AG04449 (cell line): ENCODE measurements around the gene CTTN.

ENCODE experiments used
- CTCF ChIA-PET: fragments of 350-600 bp; formaldehyde crosslinking; extraction: SDS; loops from one replicate; lab custom pipeline; 2021; ENCODE audit warnings: antibody characterized with exemption; lab: Yijun Ruan, JAX
- POLR2A ChIA-PET: fragments of 400-600, 350-600 bp; formaldehyde crosslinking; extraction: SDS; loops from one replicate; lab custom pipeline; 2020; ENCODE audit warnings: antibody characterized with exemption, inconsistent platforms; lab: Yijun Ruan, JAX
- DNase-seq: peaks from one replicate; pipeline ENCODE4 v3.0.0-alpha.2; 2010; ENCODE audit warnings: low read depth, low spot score
- H3K4me3 ChIP-seq: 2 replicates; pipeline ENCODE4 v1.5.1; 2011; ENCODE audit warnings: low read depth, mild to moderate bottlenecking, control low read depth, low read length
- CTCF ChIP-seq: IDR thresholded peaks from one replicate; pipeline ENCODE4 v1.5.1; 2011; ENCODE audit warnings: mild to moderate bottlenecking, moderate library complexity, low read length, control low read depth, inconsistent platforms; ENCODE audit not compliant: insufficient read depth; ENCODE audit errors: missing control alignments

CTTN gene

GRCh38 chr11:70424765-70425344, 26.5 kb downstream of the CTTN start:
- no peak overlapping the region for H3K4me3 ChIP-seq
- TF ChIP-seq CTCF, result no peak
- ChIA-PET CTCF (interaction anchor here (0.6 to 2.0 kb wide), 2 partner anchors 9 to 143 kb away, joined by 3 to 9 read pairs; no protein-coding TSS in a partner anchor), POLR2A (interaction anchor here (0.5 to 1.2 kb wide), 2 partner anchors 9 to 20 kb away, joined by 3 to 5 read pairs; no protein-coding TSS in a partner anchor)
- no peak for DNase-seq

GRCh38 chr11:70427436-70427835, 29.1 kb downstream of the CTTN start:
- no peak for DNase-seq
- H3K4me3 ChIP-seq, result no peak overlapping the region
- ChIA-PET CTCF (interaction anchor here (0.8 kb wide), 1 partner anchor 12 kb away, joined by 4 read pairs; no protein-coding TSS in a partner anchor), POLR2A (no interaction called here)
- no peak for TF ChIP-seq CTCF

- ChIA-PET POLR2A (no interaction called here), CTCF (interaction anchor here (1.0 kb wide), 1 partner anchor 14 kb away, joined by 3 read pairs; no protein-coding TSS in a partner anchor)
- no peak for TF ChIP-seq CTCF
- no peak for DNase-seq
- no peak overlapping the region for H3K4me3 ChIP-seq
Measured at GRCh38 chr11:70428701-70429427, 30.5 kb downstream of the CTTN start.

- H3K4me3 ChIP-seq, result no peak overlapping the region
- TF ChIP-seq CTCF, result no peak
- ChIA-PET CTCF (interaction anchor here (1.0 kb wide), 1 partner anchor 14 kb away, joined by 3 read pairs; no protein-coding TSS in a partner anchor), POLR2A (no interaction called here)
- DNase-seq, result no peak
Measured at GRCh38 chr11:70429428-70429705, 31.0 kb downstream of the CTTN start.

GRCh38 chr11:70429724-70430521, 31.6 kb downstream of the CTTN start:
- DNase-seq, result no peak
- CTCF ChIA-PET, result no interaction called here
- no peak for TF ChIP-seq CTCF
- POLR2A ChIA-PET, result no interaction called here
- no peak overlapping the region for H3K4me3 ChIP-seq
